IPS DF 19.7 (cell line): ENCODE measurements around the gene PRSS56.

ENCODE experiments used
- DNase-seq: peaks from one replicate; pipeline ENCODE4 v3.0.0-alpha.2; 2013; ENCODE audit warnings: low read depth, low spot score

The PRSS56 gene

GRCh38 chr2:232573042-232573441 lies 52.9 kb downstream of the PRSS56 start:
- DNase-seq, result no peak

DNA sequence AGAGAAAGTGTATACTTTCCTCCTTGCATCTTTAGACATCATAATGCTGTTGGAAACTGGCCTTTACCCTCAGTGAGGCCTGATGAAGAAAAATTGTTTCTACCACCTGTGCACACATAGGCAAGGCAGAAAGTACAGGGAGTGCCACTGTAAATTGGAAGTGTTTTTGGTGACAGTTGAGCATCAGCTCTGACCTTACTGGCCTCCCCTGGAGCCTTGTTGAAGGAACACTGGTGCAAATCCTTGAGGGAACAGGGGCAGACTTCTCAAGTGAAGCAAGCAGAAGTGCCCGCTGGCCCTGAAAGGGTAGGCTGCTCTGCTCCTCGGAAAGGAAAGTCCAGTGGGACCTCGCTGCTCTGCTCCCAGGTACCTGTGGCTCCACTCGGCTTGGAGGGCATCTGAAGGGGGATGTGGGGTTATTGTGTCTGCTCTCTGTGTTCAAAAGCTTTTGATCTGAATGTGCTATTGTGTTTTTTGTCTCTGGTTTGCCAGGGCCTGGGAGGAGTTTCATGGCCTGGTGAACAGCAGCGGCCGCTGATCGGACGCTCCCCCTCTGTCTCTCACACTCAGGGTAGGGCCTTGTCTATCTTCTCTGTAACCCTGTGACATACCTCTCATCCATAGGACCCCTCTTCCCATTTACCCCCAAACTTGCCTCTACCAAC lies 53.7 kb downstream of the PRSS56 start:
- DNase-seq, result no peak

GRCh38 chr2:232574674-232575403 lies 54.7 kb downstream of the PRSS56 start:
- no peak for DNase-seq
